DOHH2 (cell line): Measurements from ENCODE around the gene DNAI2.

ENCODE experiments used
- EZH2phosphoT487 ChIP-seq: fragments of 200-600 bp; sonication (generic); IDR thresholded peaks from 2 replicates; pipeline ENCODE4 v1.6.1; 2017; ENCODE audit warnings: borderline replicate concordance, mild to moderate bottlenecking, antibody characterized with exemption, low read length, moderate library complexity, mixed read lengths
- TF ChIP-seq, protein P1 (sequence below): fragments of 200-600 bp; sonication (generic); IDR thresholded peaks from one replicate; pipeline ENCODE4 v1.5.1; 2014; ENCODE audit warnings: antibody characterized with exemption, mild to moderate bottlenecking, low read depth, low read length; ENCODE audit not compliant: poor library complexity, severe bottlenecking

DNA sequence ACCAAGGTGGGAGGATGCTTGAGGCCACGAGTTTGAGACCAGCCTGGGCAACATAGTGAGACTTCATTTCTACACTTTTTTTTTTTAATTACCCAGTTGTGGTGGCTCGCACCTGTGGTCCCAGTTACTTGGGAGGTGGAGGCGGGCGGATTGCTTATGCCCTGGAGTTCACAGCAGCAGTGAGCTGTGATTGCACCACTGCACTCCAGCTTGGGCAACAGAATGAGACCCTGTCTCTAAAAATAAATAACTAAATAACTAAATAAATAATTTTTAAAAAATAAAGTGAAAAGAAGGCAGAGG is 9.3 kb downstream of the DNAI2 start:
- TF ChIP-seq, protein P1, sequence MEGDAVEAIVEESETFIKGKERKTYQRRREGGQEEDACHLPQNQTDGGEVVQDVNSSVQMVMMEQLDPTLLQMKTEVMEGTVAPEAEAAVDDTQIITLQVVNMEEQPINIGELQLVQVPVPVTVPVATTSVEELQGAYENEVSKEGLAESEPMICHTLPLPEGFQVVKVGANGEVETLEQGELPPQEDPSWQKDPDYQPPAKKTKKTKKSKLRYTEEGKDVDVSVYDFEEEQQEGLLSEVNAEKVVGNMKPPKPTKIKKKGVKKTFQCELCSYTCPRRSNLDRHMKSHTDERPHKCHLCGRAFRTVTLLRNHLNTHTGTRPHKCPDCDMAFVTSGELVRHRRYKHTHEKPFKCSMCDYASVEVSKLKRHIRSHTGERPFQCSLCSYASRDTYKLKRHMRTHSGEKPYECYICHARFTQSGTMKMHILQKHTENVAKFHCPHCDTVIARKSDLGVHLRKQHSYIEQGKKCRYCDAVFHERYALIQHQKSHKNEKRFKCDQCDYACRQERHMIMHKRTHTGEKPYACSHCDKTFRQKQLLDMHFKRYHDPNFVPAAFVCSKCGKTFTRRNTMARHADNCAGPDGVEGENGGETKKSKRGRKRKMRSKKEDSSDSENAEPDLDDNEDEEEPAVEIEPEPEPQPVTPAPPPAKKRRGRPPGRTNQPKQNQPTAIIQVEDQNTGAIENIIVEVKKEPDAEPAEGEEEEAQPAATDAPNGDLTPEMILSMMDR, result no peak
- no peak for TF ChIP-seq EZH2phosphoT487
